ENCODE data around the gene VIT.
"Not testable (repeated sequence)": the region's sequence is repeated elsewhere in the genome, so short reads cannot be mapped to it uniquely, and the experiment has no call there.

The VIT gene

DNA sequence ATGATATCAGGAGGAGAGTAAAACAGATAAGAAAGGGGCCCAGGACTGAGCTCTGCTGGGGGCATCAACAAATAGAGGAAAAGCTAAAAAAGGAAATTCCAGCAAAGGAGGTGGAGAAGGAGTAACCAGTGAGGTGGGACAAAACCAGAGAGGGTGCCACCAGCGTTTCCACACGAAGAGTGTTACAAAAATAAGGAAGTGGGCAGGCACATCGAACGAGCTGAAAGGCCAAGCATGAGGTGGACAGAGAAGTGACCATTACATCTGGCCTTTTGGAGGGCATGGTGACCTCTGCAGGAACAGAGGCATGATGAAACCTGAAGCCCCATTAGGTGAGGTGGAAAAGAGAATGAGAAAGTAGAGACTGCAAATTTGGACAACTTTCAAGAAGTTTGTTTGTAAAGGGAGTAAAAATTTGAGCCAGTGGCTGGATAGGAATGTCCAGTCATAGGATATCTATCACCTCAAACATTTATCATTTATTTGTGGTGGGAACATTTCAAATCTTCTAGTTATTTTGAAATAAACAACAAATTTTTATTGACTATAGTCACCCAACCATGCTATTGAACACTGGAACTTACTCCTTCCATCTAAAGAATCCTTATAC, 18.4 kb upstream of the VIT start:
- no peak for DNase-seq (ENCODE audit: low read depth in 2 of 2)

DNA sequence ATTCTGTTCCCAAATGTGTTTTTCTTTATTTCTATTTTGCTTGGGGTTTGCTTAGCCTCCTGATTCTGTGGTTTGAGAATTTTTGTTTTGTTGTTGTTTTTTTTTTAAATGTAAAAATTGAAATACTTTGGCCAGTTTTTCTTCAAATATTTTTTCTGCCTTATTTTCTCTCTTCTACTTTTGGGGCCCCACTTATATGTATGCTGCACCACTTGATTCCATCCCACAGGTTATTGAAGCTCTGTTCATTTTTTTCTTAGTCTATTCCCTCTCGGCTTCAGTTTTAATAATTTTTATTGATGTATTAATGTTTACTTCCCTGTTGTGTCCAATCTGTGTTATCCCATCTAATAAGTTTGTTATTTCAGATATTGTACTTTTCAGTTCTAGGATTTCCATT, 17.7 kb upstream of the VIT start:
- DNase-seq (ENCODE audit: low read depth in 2 of 2), result no peak

DNA sequence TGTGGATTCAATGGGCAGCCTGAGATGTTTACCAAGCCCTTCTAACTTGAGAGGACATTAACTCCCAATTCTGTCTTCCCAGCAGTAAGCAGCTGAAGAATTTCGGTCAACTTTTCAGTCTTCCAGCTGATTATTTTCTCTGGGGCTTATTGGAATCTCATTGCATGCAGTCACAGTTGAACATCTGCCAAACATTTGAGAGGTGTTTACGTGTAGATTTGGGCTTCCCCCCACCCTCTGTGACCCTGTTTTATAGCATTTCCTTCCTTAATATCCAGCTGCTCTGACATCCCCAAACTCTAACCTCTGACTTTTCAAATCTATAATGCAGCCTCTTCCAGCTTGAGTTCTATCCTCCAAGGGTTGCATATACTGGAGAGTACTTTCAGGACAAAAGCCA, 16.5 kb upstream of the VIT start:
- no peak for DNase-seq (ENCODE audit: low read depth in 2 of 2)

DNA sequence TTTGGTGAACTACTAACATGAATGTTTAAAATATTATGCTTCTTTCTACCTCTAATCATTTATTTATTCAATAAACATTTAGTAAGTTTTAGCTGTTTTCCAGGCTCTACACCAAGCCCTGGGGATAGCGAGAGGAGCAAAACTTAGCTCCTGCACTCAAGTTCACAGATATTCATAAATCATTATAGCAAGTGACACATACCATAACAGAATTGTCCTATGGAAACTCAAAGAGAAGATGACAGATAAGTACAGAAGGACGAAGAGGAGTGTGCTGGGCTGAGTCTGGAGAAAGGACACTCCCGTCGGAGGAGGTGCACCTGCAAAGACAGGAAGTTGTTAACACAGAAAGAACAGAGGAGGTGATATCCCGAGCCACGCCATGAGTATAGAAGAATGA, 13.9 kb upstream of the VIT start:
- no peak for DNase-seq (ENCODE audit: low read depth in 2 of 2)

DNA sequence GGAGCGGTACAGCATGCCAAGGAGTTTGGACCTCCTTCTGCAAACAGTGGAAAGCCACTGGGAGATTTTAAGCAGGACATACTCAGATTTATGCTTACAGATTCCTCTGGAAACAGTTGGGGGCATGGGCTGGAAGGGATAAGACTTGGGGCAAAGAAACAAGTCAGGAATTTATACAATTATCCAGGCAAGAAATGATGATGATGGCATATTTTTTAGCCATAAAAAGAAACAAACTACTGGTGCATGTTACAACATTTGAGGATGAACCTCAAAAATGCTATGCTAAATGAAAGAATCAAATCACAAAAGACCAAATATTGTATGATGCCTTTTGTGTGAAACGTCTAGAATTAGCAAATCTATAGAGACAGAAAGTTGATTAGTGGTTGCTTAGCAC, 13.5 kb upstream of the VIT start:
- DNase-seq (ENCODE audit: low read depth in 2 of 2), result no peak

DNA sequence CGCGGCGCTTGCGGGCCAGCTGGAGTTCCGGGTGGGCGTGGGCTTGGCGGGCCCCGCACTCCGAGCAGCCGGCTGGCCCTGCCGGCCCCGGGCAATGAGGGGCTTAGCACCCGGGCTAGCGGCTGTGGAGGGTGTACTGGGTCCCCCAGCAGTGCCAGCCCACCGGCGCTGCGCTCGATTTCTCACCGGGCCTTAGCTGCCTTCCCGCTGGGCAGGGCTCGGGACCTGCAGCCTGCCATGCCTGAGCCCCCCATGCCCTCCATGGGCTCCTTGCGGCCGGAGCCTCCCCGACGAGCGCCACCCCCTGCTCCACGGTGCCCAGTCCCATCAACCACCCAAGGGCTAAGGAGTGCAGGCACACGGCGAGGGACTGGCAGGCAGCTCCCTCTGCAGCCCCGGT, 8.2 kb upstream of the VIT start:
- not testable (repeated sequence) for DNase-seq (ENCODE audit: low read depth in 2 of 2)

DNA sequence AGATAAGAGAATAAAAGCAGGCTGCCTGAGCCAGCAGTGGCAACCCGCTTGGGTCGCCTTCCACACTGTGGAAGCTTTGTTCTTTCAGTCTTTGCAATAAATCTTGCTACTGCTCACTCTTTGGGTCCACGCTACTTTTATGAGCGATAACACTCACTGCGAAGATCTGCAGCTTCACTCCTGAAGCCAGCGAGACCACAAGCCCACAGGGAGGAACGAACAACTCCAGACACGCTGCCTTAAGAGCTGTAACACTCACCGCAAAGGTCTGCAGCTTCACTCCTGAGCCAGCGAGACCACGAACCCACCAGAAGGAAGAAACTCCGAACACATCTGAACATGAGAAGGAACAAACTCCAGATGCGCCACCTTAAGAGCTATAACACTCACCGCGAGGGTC, 7.5 kb upstream of the VIT start:
- DNase-seq (ENCODE audit: low read depth in 2 of 2), result not testable (repeated sequence)

DNA sequence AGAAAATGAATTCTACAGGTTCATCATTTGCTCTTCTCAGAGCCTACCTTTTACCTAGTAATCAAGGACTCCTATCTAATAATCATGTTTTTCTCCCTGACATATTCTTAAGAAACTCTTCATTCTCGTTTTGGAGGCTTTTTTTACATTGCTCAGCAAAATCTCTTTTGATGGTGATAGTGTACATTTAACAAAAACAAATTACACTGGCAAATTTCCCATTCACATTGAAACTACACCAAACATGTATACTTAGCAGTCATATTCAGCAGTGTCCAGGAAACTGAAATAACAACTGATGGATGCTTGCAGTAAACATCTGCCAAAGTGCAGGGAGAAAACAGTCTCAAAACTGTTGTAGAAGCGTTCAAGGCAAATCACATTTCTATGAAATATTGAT, 4.4 kb upstream of the VIT start:
- no peak for DNase-seq (ENCODE audit: low read depth in 2 of 2)

DNA sequence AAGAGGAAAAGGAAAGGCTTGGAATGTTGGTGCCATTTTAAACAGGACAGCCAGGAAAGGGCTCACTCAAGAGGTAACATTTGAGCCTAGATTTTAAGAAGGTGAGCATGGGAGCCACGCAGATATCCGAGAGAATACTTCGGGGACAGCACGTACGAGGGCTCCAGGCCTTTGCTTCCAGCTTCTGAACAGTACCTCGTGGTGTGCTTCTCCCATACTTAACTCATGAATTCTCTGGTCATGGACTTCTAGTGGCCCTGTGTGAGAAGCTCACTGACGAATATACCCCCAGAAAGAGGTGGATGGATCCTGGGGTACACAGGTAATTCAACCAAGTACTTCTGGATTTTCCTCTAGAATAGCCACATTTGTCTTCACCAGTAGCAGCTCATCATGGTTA, 2.7 kb upstream of the VIT start:
- DNase-seq (ENCODE audit: low read depth in 2 of 2), result no peak

DNA sequence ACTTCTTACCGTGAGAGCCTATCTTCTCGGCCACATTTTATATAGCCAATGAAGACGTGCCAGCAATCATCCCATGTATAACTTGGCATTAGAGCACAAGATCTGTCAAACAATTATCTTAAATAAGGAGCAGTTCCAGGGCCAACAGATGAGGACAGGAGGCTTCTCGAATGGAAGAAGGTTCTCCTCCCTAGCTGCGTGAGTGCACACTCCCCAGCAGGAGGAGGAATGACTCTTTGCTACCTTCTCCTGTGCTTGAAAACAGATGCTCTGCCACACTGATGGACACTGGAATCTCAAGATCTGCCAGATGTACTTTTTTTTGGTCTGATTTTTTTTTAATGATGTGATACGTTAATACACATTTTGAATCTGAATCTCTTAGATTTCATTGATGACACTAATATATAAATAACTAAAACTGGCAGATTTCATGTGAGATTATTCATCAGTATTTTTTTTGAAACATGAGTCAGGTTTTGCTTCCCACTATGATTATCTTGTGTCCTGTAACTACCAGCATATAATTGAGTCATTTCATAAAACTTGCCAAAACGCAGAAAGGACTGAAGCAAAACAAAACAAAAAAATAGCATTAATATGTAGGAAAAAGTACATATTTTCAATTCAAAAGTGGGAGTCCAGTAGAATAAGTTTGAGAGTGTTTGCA, 626 bp upstream of the VIT start:
- DNase-seq (ENCODE audit: low read depth in 2 of 2), result no peak

DNA sequence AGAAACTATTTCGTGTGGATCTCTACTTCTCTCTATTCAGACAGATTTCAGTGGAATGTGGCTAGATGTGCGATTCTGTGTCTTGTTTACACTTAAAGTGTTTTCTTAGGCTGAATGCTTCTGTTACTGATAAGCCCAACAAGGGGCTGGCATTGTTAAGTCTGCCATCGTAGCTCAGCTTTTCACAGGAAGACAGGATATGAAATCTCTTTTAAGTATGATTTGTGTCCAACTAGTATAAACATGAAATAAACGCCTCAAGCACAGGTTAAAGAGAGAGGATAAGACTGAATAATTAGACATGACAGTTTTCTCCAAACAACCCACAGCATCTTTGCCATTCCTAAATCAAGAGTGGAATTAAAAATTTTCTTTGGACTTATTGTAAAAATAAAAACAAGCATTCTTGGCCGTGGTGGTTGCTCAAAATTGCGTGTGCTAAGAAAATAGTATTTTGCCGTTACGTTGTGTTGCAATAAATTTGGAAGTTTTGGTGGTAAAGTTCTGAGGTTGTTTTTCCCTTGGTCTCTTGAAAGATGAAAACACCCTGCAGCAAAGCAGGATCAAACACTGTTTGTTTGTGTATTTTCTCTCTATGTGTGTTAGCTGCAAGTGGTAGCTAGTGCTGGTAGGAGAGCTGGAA, 1.0 kb downstream of the VIT start:
- DNase-seq (ENCODE audit: low read depth in 2 of 2), result no peak

DNA sequence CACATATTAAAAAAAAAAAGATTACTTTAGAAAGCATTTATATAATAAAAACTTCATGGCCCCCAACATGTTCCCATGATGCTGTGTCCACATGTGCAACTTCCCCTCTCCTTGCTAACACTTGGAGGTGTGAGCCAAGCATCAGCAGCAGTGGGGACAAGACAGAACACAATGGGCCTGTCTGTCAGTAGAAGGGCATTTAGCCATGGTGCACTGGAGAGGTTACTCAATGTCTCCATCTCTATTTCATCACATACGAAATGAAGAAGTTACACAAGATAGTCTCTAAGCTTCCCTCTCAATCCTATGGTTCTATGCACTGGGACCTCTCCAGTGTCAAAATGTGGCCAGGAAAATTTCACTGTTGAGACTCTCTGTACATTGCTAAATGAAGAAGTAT, 2.5 kb downstream of the VIT start:
- DNase-seq (ENCODE audit: low read depth in 2 of 2), result no peak

DNA sequence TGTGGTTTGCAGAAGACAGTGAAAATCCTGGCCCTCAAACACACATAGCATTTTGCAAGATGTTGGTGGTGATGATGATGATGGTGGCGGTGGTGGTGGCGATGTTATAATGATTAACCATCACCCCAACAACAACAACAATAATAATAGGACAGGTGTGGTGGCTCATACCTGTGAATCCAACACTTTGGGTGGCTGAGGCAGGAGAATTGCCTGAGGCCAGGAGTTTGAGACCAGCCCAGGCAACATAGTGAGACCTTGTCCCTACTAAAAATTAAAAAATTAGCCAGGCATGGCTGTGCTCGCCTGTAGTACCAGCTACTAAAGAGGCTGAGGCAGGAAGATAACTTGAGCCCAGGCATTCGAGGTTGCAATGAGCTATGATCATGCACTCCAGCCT, 3.8 kb downstream of the VIT start:
- DNase-seq (ENCODE audit: low read depth in 2 of 2), result no peak

DNA sequence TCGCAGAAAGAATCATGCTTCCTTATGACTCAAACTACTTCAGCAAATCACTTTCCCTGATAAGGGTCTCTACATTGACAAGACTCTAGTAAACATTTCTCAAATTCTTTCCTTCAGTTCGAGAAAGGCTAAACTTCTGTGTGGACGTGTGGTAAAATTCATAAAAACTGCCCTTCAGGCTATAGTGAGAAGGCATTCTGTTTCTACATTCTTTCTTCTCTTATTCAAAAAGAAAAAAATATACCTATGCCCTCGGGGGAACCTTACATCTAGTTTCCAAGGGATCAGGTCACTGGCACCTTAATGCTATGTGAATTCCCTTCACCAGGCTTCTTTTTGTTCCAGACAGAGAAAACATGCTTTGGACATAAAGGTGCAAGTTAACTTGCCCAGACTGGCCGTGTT, 4.9 kb downstream of the VIT start:
- no peak for DNase-seq (ENCODE audit: low read depth in 2 of 2)

DNA sequence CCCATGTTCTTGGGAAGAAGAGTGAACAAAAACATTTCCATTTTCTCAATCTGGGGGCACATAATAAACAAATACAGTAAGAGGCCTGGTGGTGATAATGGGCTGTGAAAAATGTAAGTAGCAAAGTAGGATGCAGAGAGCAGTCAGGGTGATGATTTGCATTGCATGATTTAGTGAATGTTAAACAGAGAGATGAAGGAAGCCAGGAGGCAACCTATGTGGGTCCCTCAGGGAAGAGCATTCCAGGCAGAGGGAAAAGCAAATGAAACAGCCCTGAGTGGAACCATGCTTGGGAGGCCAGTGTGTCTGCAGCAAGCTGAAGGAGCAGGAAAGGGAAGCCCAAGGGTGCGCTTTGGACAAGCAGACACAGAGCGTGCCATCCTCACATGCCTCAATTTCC, 5.4 kb downstream of the VIT start:
- no peak for DNase-seq (ENCODE audit: low read depth in 2 of 2)

DNA sequence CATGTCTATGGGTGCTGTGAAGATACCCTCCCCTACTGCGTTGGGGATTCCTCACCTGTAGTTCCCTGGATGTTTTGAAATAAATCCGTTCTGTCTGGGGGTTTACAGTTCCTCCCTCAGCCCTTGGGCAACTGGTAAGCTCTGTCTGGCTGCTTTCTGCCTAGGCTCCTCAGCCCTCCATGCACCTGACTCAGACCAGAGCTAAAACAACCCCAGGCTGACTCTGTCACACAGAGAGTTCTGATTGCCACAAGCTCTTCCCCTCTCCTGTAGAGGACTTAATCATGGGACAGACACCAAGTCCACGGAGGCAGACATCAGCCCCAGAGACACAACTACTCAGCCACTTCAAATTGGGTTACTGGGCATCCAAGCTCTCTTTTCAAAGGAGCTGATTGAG, 6.3 kb downstream of the VIT start:
- no peak for DNase-seq (ENCODE audit: low read depth in 2 of 2)

DNA sequence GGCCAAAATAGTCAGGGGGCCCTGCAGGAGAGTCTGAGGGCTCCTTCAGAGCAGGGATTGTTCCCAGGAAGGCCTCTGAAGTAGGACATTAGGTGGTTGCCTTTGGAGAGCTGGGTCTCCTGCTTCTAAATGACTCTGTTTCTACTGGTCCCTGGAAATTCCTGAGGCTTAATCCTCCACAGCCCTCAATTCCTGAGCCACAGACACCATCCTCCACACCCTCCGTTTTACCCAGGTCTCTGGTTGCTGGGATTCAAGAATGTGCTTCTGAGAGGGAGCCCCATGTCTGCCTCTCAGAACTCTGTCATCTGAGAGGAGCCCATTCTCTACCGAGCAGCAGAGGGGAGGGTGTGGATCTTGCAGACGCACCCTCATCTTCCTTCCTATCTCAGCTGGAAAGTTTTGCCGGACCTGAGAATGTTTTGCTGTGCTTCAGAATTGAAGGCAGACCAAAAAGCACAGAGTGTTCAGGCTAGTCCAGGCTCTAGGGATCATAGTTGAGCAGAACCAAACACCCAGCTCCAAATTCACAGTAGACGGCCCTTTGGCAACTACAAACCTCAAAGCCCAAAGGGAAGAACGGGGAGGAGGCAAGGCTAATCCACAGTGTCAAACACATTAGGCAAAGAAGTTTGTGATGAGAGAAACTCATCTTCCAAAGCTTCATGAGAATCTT, 8.1 kb downstream of the VIT start:
- DNase-seq (ENCODE audit: low read depth in 2 of 2), result no peak

DNA sequence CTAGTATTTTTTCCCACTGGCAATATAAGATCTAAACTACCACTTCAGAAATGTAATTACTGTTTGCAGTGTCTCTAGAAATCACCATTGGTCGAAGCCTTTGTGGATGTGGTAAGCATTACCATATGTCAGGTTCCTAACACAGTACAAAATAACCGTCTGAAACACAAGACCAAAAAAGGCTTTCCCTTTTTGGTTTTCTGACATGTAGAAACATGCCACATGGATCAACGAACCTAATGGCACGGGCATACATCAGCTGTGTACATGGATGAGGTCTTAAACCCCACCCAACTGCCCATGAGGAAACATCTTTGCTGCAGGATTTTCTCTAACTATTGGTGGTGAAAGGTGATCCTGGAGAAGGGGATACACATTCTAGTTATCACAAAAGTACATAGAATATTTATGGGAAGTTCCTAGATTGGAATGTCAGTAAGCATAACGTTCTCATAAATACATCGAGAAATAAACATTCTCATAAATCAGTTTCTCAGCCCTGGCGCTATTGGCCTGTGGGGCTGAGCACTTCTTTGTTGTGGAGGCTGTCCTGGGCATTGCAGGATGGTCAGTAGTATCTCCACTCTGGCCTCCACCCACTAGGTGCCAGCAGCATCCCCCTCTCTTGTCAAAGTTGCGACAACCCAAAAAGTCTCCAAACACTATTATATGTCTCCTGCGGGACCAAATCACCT, 9.0 kb downstream of the VIT start:
- no peak for DNase-seq (ENCODE audit: low read depth in 2 of 2)

DNA sequence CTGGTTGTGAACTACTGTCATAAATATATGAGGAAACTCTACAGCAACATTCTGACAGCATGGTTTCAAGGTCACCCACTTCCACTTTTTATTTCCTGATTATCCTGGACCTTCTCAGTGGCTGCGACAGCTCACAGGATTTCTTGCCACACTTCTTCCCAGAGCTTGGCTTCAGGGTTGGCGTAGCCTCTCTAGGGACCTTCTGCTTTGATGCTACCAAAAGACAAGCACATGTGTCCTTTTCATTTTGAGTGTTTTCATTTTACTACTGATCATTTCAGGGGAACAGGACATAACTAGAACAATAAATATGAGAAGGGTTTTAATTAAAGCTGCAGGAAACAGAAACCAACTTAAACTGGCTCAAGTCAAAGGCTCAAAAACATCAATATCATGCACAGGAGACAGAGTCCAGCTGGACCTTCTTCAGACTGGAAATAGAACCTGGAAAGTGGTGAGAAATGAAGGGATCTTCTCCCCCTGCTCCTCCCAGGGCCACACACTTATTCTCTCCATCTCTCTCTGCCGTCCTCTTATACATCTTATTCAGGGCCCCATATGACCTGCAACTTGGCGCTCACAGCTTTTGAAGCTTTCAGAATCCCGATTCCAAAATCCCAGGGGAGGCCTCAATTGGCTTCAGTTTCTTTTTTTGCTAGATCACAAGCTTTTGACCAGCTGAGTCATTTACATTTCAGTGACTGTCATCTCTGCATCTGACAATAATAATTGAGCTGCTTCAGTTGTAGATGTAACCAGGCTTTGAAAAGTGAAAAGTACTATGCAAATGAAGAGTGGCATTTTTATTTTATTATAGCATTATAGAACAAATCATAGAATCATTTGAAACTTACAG, 9.7 kb downstream of the VIT start:
- DNase-seq (ENCODE audit: low read depth in 2 of 2), result no peak

DNA sequence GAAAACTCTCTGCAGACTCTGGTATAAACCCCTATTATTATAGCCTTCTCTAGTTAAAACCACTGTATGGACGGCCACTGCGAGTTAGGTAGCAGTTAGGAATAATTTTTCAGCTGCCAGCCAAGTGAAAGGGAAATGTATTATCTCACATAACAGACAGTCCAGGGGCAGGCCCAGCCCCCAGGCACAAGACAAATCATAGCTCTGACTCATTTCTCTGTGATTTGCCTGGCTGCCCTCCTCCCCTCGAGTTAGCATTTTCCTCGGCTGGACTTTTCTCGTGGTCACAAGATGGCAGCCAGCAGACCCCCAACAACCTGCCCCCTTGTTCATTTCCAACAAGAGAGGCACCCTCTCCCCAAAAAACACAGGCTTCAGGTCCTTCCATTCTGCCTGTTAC, 10.5 kb downstream of the VIT start:
- DNase-seq (ENCODE audit: low read depth in 2 of 2), result no peak

DNA sequence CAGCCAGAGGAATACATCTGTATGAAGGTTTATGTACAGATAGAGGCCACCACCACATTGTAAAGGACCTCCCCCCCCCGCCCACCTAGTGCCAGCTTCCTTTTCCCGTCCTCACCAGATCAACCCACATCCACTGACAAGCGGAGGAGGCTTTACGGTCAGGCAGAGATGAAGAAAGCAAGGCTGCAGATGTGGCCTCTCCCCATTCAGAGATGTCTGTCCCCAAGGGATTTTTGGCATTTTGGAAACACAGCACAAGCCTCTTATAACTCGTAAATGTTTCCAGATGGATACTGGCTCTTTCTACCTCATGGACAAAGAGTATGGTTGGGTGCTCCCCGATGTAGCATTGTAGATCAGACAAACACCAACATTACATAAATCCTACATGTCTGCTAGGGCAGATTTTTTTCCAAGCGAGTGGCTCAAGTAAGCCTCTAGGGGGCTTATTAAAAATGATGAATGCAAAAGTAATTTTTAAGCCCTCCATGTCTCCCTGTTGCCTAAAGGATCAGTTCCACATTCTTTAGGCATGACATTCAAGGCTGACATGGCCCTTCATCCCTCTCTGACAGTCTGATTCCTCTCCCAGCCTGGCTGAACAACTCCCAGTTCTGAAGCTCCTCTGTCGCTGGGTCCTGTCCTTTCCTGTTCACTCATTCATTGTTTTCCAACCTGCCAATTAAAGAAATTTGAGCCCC, 11.7 kb downstream of the VIT start:
- DNase-seq (ENCODE audit: low read depth in 2 of 2), result no peak

Measured in stimulated activated CD8-positive, alpha-beta memory T cell treated with anti-CD3 and anti-CD28 coated beads, Interleukin-15, amount 100 ng/mL, for 4 hours (primary cell).